Muscle layer of colon (tissue), 2 donors: Measurements from ENCODE around the gene KSR1.

ENCODE experiments used
- H3K27ac ChIP-seq: one replicate; pipeline ENCODE4 v1.7.0; 2013; ENCODE audit warnings: low read depth, mild to moderate bottlenecking, low read length, moderate library complexity
- H3K27me3 ChIP-seq, 2 donors: one replicate each; pipeline ENCODE4 v1.7.0; 2013; ENCODE audit warnings: low read length in 2 of 2, mild to moderate bottlenecking in 2 of 2; ENCODE audit not compliant: insufficient read depth in 2 of 2, control insufficient read depth in 1 of 2
- H3K36me3 ChIP-seq: one replicate; pipeline ENCODE4 v1.7.0; 2013; ENCODE audit warnings: mild to moderate bottlenecking, low read length; ENCODE audit not compliant: insufficient read depth
- H3K4me1 ChIP-seq: one replicate; pipeline ENCODE4 v1.7.0; 2013; ENCODE audit warnings: mild to moderate bottlenecking, low read length; ENCODE audit not compliant: insufficient read depth
- H3K4me3 ChIP-seq, 2 donors: one replicate each; pipeline ENCODE4 v1.7.0; 2013; ENCODE audit warnings: low read length in 2 of 2, low read depth in 1 of 2, mild to moderate bottlenecking in 1 of 2, moderate library complexity in 1 of 2
- H3K9ac ChIP-seq: one replicate; pipeline ENCODE4 v1.7.0; 2013; ENCODE audit warnings: low read length
- H3K9me3 ChIP-seq: one replicate; pipeline ENCODE4 v1.7.0; 2013; ENCODE audit warnings: mild to moderate bottlenecking, low read length
- donor health status: abdominal sarcoma.
- donor health status: Adenocarcinoma of cecum.

The KSR1 gene

DNA sequence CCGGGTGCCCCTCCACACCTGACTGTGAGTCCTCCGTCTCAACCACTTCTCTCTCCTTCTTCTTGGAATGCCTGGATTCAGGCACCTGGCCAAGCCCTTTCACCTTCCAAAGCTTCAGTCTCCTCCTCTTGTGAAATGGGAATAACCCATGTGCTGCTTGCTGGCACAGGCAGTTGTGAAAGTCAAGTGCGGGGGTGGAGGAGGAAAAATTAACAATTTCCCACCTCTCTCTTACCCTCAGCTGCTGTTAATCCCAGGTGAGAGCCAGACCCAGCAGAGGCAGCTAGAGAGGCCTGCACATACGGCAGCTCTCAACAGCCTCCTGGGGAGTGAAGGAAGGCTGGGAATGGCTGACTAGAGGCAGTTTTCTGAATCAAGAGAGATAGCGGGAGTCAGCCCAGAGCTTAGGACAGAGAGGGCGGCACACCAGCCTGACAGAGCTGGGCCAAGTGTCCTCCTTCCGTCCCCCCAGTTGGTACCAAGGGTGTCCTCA is 96.8 kb downstream of the KSR1 start:
- peaks cover 12% of the 10 kb centered on the region for H3K36me3 ChIP-seq
- H3K27me3 ChIP-seq: no peaks in the 10 kb centered on the region
- H3K27ac ChIP-seq: no peak overlapping the region
- peaks cover 23% of the 10 kb centered on the region for H3K4me1 ChIP-seq
- H3K9me3 ChIP-seq: no peaks in the 10 kb centered on the region
- no peak overlapping the region for H3K9ac ChIP-seq
- no peak overlapping the region for H3K4me3 ChIP-seq

GRCh38 chr17:27554152-27554551 is 97.9 kb downstream of the KSR1 start:
- H3K4me3 ChIP-seq: no peak overlapping the region
- no peak overlapping the region for H3K27ac ChIP-seq
- H3K27me3 ChIP-seq: no peaks in the 10 kb centered on the region
- no peaks in the 10 kb centered on the region for H3K9me3 ChIP-seq
- H3K36me3 ChIP-seq: peaks cover 12% of the 10 kb centered on the region
- no peak overlapping the region for H3K9ac ChIP-seq
- peaks cover 20% of the 10 kb centered on the region for H3K4me1 ChIP-seq

- H3K4me1 ChIP-seq: peaks cover 21% of the 10 kb centered on the region
- H3K4me3 ChIP-seq: no peak overlapping the region
- H3K9me3 ChIP-seq: no peaks in the 10 kb centered on the region
- H3K36me3 ChIP-seq: peaks cover 12% of the 10 kb centered on the region
- H3K9ac ChIP-seq: no peak overlapping the region
- no peak overlapping the region for H3K27ac ChIP-seq
- no peaks in the 10 kb centered on the region for H3K27me3 ChIP-seq
These were observed 98.7 kb downstream of the KSR1 start for GRCh38 chr17:27554911-27555310.

DNA sequence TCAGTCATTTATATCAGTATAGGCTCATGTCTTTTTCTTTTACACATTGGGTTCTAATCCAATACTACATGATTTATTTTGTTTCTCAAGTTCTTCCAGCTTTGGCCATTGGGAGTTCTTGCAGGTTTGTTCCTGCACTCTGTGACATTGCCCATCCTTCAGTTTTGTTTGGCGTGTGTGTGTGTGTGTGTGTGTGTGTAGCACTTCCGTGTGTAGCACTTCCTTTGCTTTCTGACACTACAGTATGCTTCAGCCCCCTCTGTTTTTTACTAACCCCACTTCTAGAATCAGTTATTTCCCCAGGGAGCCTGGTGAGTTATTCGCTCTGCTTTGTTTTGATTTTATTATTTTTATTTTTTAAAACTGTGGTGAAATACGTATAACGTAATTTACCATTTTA is 99.1 kb downstream of the KSR1 start:
- no peak overlapping the region for H3K27ac ChIP-seq
- peaks cover 25% of the 10 kb centered on the region for H3K4me1 ChIP-seq
- H3K9me3 ChIP-seq: no peaks in the 10 kb centered on the region
- H3K9ac ChIP-seq: no peak overlapping the region
- no peak overlapping the region for H3K4me3 ChIP-seq
- no peaks in the 10 kb centered on the region for H3K27me3 ChIP-seq
- peaks cover 12% of the 10 kb centered on the region for H3K36me3 ChIP-seq

DNA sequence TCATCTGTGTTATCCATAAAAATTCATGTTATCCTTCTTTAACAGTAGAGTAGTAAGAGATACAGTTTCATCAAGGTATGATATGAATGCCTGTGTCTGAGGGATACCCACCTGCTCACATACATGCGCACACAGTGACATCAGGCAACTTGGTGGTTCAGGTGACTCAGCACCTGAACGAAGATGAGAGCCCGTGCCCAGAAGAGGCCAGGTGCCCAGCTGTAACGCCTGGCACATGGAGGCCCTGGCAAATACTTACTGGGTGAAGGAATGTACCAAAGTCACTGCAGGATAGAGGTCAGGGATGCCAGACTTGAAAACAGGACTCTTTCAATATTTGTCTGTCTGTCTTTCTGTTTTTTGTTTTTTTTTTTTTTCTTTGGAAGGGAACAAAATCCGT is 102.1 kb downstream of the KSR1 start:
- Histone ChIP-seq H3K9me3 (no peaks in the 10 kb centered on the region), H3K27ac (no peak overlapping the region), H3K36me3 (peaks cover 12% of the 10 kb centered on the region), H3K4me3 (no peak overlapping the region), H3K9ac (no peak overlapping the region), H3K27me3 (no peaks in the 10 kb centered on the region), H3K4me1 (peaks cover 28% of the 10 kb centered on the region)

DNA sequence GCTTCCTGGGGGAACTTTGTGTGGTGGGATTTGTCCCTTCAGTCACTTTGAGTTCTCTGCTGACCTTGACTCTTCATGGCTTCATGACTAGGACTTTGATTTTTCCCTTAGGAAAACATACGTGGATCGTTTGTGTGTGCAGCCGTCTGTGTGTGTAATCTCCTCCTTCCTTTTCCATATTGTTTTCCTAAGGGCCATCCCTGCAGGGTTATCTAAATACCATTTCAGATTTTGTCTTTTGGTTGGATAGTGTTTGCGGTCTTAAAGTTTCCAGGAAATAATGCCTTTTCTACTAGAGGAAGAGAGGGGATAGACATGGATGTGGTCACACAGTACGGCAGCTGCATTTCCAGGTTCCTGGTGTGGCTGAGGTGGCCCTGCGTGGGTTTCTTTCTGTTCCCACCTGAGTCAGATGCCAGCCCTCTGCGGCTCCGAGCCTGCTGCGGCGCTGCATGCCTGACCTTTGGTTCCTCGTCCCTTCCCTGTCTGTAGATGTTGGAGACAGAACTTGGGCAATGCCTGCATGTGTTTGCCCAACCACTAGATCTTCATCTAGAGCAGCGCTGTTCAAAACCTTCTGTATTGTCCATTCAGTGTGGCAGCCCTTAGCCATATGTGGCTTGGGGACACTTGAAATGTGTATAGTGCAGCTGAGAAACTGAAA is 102.7 kb downstream of the KSR1 start:
- no peak overlapping the region for H3K27ac ChIP-seq
- peaks cover 22% of the 10 kb centered on the region for H3K4me1 ChIP-seq
- H3K9ac ChIP-seq: no peak overlapping the region
- no peaks in the 10 kb centered on the region for H3K9me3 ChIP-seq
- H3K4me3 ChIP-seq: no peak overlapping the region
- H3K27me3 ChIP-seq: no peaks in the 10 kb centered on the region
- H3K36me3 ChIP-seq: peaks cover 12% of the 10 kb centered on the region

GRCh38 chr17:27559506-27560481 is 103.5 kb downstream of the KSR1 start:
- peaks cover 18% of the 10 kb centered on the region for H3K4me1 ChIP-seq
- no peaks in the 10 kb centered on the region for H3K27me3 ChIP-seq
- peak overlapping the region in 1 of 2 donors; percentile 2 for H3K4me3 ChIP-seq
- H3K27ac ChIP-seq: no peak overlapping the region
- no peaks in the 10 kb centered on the region for H3K9me3 ChIP-seq
- H3K9ac ChIP-seq: no peak overlapping the region
- H3K36me3 ChIP-seq: peaks cover 12% of the 10 kb centered on the region

GRCh38 chr17:27560668-27561067 is 104.4 kb downstream of the KSR1 start:
- Histone ChIP-seq H3K4me3 (no peak overlapping the region), H3K27me3 (no peaks in the 10 kb centered on the region), H3K36me3 (peaks cover 12% of the 10 kb centered on the region), H3K9me3 (no peaks in the 10 kb centered on the region), H3K4me1 (peaks cover 18% of the 10 kb centered on the region), H3K9ac (no peak overlapping the region), H3K27ac (no peak overlapping the region)

GRCh38 chr17:27562777-27563455 is 106.7 kb downstream of the KSR1 start:
- H3K9ac ChIP-seq: no peak overlapping the region
- H3K27ac ChIP-seq: no peak overlapping the region
- peaks cover 2% of the 10 kb centered on the region for H3K36me3 ChIP-seq
- no peaks in the 10 kb centered on the region for H3K27me3 ChIP-seq
- H3K4me3 ChIP-seq: no peak overlapping the region
- no peaks in the 10 kb centered on the region for H3K9me3 ChIP-seq
- peaks cover 18% of the 10 kb centered on the region for H3K4me1 ChIP-seq

GRCh38 chr17:27563532-27563931 is 107.3 kb downstream of the KSR1 start:
- Histone ChIP-seq H3K4me1 (peaks cover 18% of the 10 kb centered on the region), H3K36me3 (no peaks in the 10 kb centered on the region), H3K9ac (no peak overlapping the region), H3K4me3 (no peak overlapping the region), H3K9me3 (no peaks in the 10 kb centered on the region), H3K27me3 (no peaks in the 10 kb centered on the region), H3K27ac (no peak overlapping the region)

- Histone ChIP-seq H3K27me3 (no peaks in the 10 kb centered on the region), H3K4me1 (peaks cover 14% of the 10 kb centered on the region), H3K9ac (no peak overlapping the region), H3K36me3 (no peaks in the 10 kb centered on the region), H3K9me3 (no peaks in the 10 kb centered on the region), H3K4me3 (no peak overlapping the region), H3K27ac (no peak overlapping the region)
These were observed 108.2 kb downstream of the KSR1 start for GRCh38 chr17:27564463-27564862.
